HCT116 (cell line): ENCODE data around the gene STAMBPL1. TPM values are rescaled to one million over a fixed set of nuclear protein-coding genes. Genes with fewer than 3 reads are reported as not detected.

Source experiments
- ATAC-seq: fragments of 200-7000 bp; cut with Tn5 transposase; 2 replicates; pipeline ENCODE4 v1.9.1; 2020; ENCODE audit warnings: mild to moderate bottlenecking, moderate library complexity
- BruUV-seq: library from RNA; stranded (reverse); fragments of 400-500 nt; replicated peaks from 2 replicates; lab custom pipeline; 2021; lab: Mats Ljungman, UMichigan
- CTCF ChIA-PET: fragments of 300-600 bp; sonication (Branson Sonifier 250); formaldehyde crosslinking; loops from one replicate; lab custom pipeline; 2021; ENCODE audit warnings: antibody characterized with exemption; lab: Charles Lee
- POLR2A ChIA-PET: fragments of 300-600, 350-600 bp; sonication (Branson Sonifier 250); formaldehyde crosslinking; loops from one replicate; lab custom pipeline; 2021; ENCODE audit warnings: antibody characterized with exemption; lab: Charles Lee
- RAD21 ChIA-PET, 2 experiments: fragments of 300-600 bp; sonication (Branson Sonifier 250); formaldehyde crosslinking; loops; one replicate each; lab custom pipeline; 2023; ENCODE audit warnings: low total read pairs in 2 of 2; ENCODE audit not compliant: uncharacterized antibody in 2 of 2, unreplicated experiment in 2 of 2, low non-redundant PET in 1 of 2; lab: Charles Lee
- DNase-seq: peaks from one replicate; pipeline ENCODE4 v3.0.0-alpha.2; 2010; ENCODE audit warnings: low read depth, low spot score
- H2AFZ ChIP-seq: fragments of 200-600 bp; shearing (Covaris generic), sonication (generic); 2 replicates; pipeline ENCODE4 v1.6.1; 2017; ENCODE audit warnings: low read depth, mixed run types, mixed read lengths, antibody characterized with exemption, low read length; ENCODE audit not compliant: poor library complexity, severe bottlenecking
- H3K27ac ChIP-seq: 2 replicates; pipeline ENCODE4 v1.5.1; 2012; ENCODE audit warnings: low read depth, low read length
- H3K27me3 ChIP-seq: fragments of 200-600 bp; sonication (generic); 2 replicates; pipeline ENCODE4 v1.6.1; 2016; ENCODE audit warnings: mixed run types, low read length, mixed read lengths; ENCODE audit not compliant: insufficient read depth
- H3K36me3 ChIP-seq, 2 experiments: fragments of 200-500 bp in 1 of 2; fragments of 200-600 bp in 1 of 2; sonication (Bioruptor generic) in 1 of 2; sonication (generic) in 1 of 2; 2 replicates each; pipeline versions ENCODE4 v1.5.1 to v1.6.1; 2014 to 2016; ENCODE audit warnings: low read length in 2 of 2, inconsistent platforms in 1 of 2, mixed read lengths in 1 of 2, mixed run types in 1 of 2; ENCODE audit not compliant: insufficient read depth in 2 of 2, control insufficient read depth in 1 of 2
- H3K4me1 ChIP-seq, 2 experiments: fragments of 200-600 bp in 1 of 2; sonication (generic) in 1 of 2; 2 replicates each; pipeline versions ENCODE4 v1.5.1 to v1.6.1; 2012 to 2017; ENCODE audit warnings: low read length in 2 of 2, inconsistent platforms in 1 of 2, mild to moderate bottlenecking in 1 of 2, mixed read lengths in 1 of 2, mixed run types in 1 of 2, moderate library complexity in 1 of 2; ENCODE audit not compliant: insufficient read depth in 2 of 2, control insufficient read depth in 1 of 2
- H3K4me2 ChIP-seq: fragments of 200-600 bp; sonication (generic); 2 replicates; pipeline ENCODE4 v1.6.1; 2017; ENCODE audit warnings: mixed run types, low read length, mixed read lengths
- H3K4me3 ChIP-seq, 2 experiments: fragments of 200-600 bp in 1 of 2; sonication (generic) in 1 of 2; replicated peaks in 1 of 2; 2 replicates each; pipeline ENCODE4 v1.5.1; 2011 to 2016; ENCODE audit warnings: low read length in 2 of 2, control low read depth in 1 of 2, low read depth in 1 of 2, mild to moderate bottlenecking in 1 of 2, mixed read lengths in 1 of 2, mixed run types in 1 of 2
- H3K79me2 ChIP-seq: fragments of 200-600 bp; sonication (generic); 2 replicates; pipeline ENCODE4 v1.6.1; 2017; ENCODE audit warnings: mild to moderate bottlenecking, mixed run types, low read length, moderate library complexity, mixed read lengths; ENCODE audit not compliant: insufficient read depth
- H3K9ac ChIP-seq: fragments of 200-600 bp; sonication (generic); 2 replicates; pipeline ENCODE4 v1.6.1; 2016; ENCODE audit warnings: low read length, mixed read lengths
- H3K9me2 ChIP-seq: fragments of 200-600 bp; sonication (generic), shearing (Covaris generic); 2 replicates; pipeline ENCODE4 v1.6.1; 2017; ENCODE audit warnings: mixed run types, mild to moderate bottlenecking, moderate library complexity; ENCODE audit not compliant: insufficient read depth
- H3K9me3 ChIP-seq, 2 experiments: fragments of 200-500 bp in 1 of 2; fragments of 200-600 bp in 1 of 2; sonication (Bioruptor generic) in 1 of 2; sonication (generic) in 1 of 2; 2 replicates each; pipeline ENCODE4 v1.6.1; 2014 to 2017; ENCODE audit warnings: low read length in 2 of 2, mixed read lengths in 2 of 2, inconsistent platforms in 1 of 2, low read depth in 1 of 2, mild to moderate bottlenecking in 1 of 2, mixed run types in 1 of 2, moderate library complexity in 1 of 2; ENCODE audit not compliant: control insufficient read depth in 1 of 2, insufficient read depth in 1 of 2
- H4K20me1 ChIP-seq: fragments of 200-600 bp; sonication (generic), shearing (Covaris generic); 2 replicates; pipeline ENCODE4 v1.6.1; 2017; ENCODE audit warnings: mixed run types, mild to moderate bottlenecking, moderate library complexity; ENCODE audit not compliant: insufficient read depth
- CBX3 ChIP-seq: IDR thresholded peaks from 2 replicates; pipeline ENCODE4 v1.6.1; 2012; ENCODE audit warnings: low read depth
- CEBPB ChIP-seq: IDR thresholded peaks from 2 replicates; pipeline ENCODE4 v1.6.1; 2012; ENCODE audit warnings: low read depth
- EGR1 ChIP-seq: IDR thresholded peaks from 2 replicates; pipeline ENCODE4 v1.6.1; 2012; ENCODE audit warnings: low read depth
- ELF1 ChIP-seq: IDR thresholded peaks from 2 replicates; pipeline ENCODE4 v1.6.1; 2012; ENCODE audit warnings: low read depth, borderline replicate concordance
- EZH2phosphoT487 ChIP-seq: fragments of 200-600 bp; IDR thresholded peaks from 2 replicates; pipeline ENCODE4 v1.6.1; 2018; ENCODE audit warnings: antibody characterized with exemption, borderline replicate concordance
- JUND ChIP-seq: IDR thresholded peaks from 2 replicates; pipeline ENCODE4 v1.6.1; 2012
- POLR2AphosphoS5 ChIP-seq: IDR thresholded peaks from 2 replicates; pipeline ENCODE4 v1.6.1; 2011; ENCODE audit warnings: mild to moderate bottlenecking, low read depth, low read length, moderate library complexity
- REST ChIP-seq: IDR thresholded peaks from 2 replicates; pipeline ENCODE4 v1.6.1; 2012; ENCODE audit warnings: low read depth
- SP1 ChIP-seq: IDR thresholded peaks from 2 replicates; pipeline ENCODE4 v1.6.1; 2012; ENCODE audit warnings: low read depth
- SRF ChIP-seq: IDR thresholded peaks from 2 replicates; pipeline ENCODE4 v1.6.1; 2012; ENCODE audit warnings: low read depth
- ZFX ChIP-seq: fragments of 450-650 bp; IDR thresholded peaks from 2 replicates; pipeline ENCODE4 v1.6.1; 2017
- ZNF274 ChIP-seq: fragments of 200-500 bp; sonication (Bioruptor generic); IDR thresholded peaks from 2 replicates; pipeline ENCODE4 v1.6.1; 2014; ENCODE audit warnings: mild to moderate bottlenecking, low read depth, low read length, inconsistent platforms
- intact Hi-C: fragments of 100-400 bp; cut with micrococcal nuclease; formaldehyde crosslinking; loops from 2 replicates; pipeline ENCODE4 v1.10.0; 2022
- total RNA-seq: library from RNA; stranded (reverse); gene quantifications from one replicate; pipeline ENCODE4 v1.2.1, GENCODE V29; 2021; ENCODE audit not compliant: unreplicated experiment
- TF ChIP-seq, protein P1 (sequence below): IDR thresholded peaks from 2 replicates; pipeline ENCODE4 v1.6.1; 2012

The STAMBPL1 gene
- total RNA-seq, 1 experiment from 2014 or later: 11.0 TPM

DNA sequence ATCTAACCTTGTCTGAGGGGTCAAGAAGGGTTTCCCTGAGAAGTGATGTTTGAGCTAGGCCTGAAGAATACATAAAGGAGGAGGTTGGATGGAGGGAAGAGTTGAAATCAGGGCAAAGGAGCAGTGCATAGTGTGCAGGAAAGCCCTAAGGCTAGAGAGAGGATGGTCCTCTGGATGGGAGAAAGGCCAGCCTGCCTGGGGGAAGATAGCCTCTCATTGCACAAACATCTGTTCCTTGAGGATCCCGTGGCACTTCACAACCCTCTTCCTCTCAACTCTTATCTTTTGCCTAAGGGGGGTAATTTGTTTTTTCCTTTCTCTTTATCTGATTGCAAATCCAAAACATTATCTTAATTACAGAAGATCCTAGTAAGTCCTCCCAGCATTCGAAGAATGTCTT is 35.7 kb downstream of the STAMBPL1 start:
- H3K9me2 ChIP-seq: no peaks in the 10 kb centered on the region
- no TSS peak for BruUV-seq
- intact Hi-C loops: no loop called here
- no peak overlapping the region for H2AFZ ChIP-seq
- no peaks in the 10 kb centered on the region for H3K79me2 ChIP-seq
- H3K4me2 ChIP-seq: no peak overlapping the region
- DNase-seq (no peak), ATAC-seq (no peak)
- CTCF ChIA-PET: no interaction called here
- H3K27me3 ChIP-seq: no peaks in the 10 kb centered on the region
- RAD21 ChIA-PET: no interaction called here
- H3K9ac ChIP-seq: no peak overlapping the region
- no peaks in the 10 kb centered on the region for H3K4me1 ChIP-seq
- no peak overlapping the region for H3K4me3 ChIP-seq
- no peak overlapping the region for H3K27ac ChIP-seq
- 0 out of 4 replicates have a peak, but pooled peaks cover 0 to 5% of the 10 kb centered on the region in 2 experiments for H3K36me3 ChIP-seq
- H3K9me3 ChIP-seq: no peaks in the 10 kb centered on the region
- POLR2A ChIA-PET: no interaction called here
- H4K20me1 ChIP-seq: no peaks in the 10 kb centered on the region
- TF ChIP-seq JUND: no peak

DNA sequence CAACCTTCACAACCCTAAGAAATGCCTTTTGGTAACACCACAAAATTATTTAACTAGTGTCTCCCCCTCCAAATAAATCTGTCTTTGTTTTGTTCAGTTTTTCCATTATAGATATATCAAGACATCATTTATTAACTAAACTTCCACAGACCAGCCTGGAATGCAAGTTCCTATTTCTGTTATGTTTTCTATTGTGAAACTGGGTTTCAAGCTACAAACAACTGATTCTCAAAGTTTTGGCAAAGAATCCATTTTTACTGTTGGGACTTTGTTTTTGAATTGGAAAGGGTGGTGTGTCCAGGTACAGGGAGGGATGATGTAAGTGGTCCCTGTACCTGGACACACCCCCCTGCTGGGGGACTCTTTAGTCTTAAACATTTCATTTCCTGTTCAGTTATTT is 36.2 kb downstream of the STAMBPL1 start:
- no peaks in the 10 kb centered on the region for H4K20me1 ChIP-seq
- no peak overlapping the region for H3K4me2 ChIP-seq
- DNase-seq (no peak), ATAC-seq (no peak)
- no peak for TF ChIP-seq EGR1
- H2AFZ ChIP-seq: no peak overlapping the region
- BruUV-seq: no TSS peak
- no peaks in the 10 kb centered on the region for H3K9me3 ChIP-seq
- no peak overlapping the region for H3K4me3 ChIP-seq
- H3K9me2 ChIP-seq: no peaks in the 10 kb centered on the region
- CTCF ChIA-PET: no interaction called here
- H3K36me3 ChIP-seq: 0 out of 4 replicates have a peak, but pooled peaks cover 0 to 5% of the 10 kb centered on the region in 2 experiments
- H3K79me2 ChIP-seq: no peaks in the 10 kb centered on the region
- RAD21 ChIA-PET: no interaction called here
- H3K4me1 ChIP-seq: no peaks in the 10 kb centered on the region
- no peak overlapping the region for H3K9ac ChIP-seq
- H3K27ac ChIP-seq: no peak overlapping the region
- POLR2A ChIA-PET: no interaction called here
- intact Hi-C loops: no loop called here
- no peaks in the 10 kb centered on the region for H3K27me3 ChIP-seq

DNA sequence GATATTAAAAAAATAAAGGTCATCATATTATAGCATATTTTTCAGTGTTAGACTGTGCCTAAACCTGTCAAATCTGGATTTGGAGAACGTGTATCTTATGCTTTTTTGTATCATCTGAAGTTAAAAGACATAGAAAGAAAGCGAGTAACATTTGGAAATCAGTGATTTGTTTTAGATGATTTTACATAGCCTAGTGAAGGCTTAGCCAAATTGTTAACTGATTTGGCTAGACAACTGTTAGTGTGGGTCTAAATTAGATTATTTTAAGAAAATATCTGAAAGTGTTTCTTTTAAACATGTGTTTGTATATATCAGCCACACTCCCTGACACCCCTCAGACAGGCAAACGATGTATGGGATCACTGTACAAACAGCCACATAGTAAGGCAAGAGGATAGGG is 36.9 kb downstream of the STAMBPL1 start:
- no peak overlapping the region for H2AFZ ChIP-seq
- H3K36me3 ChIP-seq: 0 out of 4 replicates have a peak, but pooled peaks cover 0 to 5% of the 10 kb centered on the region in 2 experiments
- CTCF ChIA-PET: no interaction called here
- DNase-seq: no peak
- H3K9ac ChIP-seq: no peak overlapping the region
- TF ChIP-seq EZH2phosphoT487 (no peak), JUND (no peak), SP1 (no peak), ZFX (no peak), CBX3 (no peak), ZNF274 (no peak), CEBPB (no peak), POLR2AphosphoS5 (no peak), SRF (no peak), EGR1 (no peak), ELF1 (no peak), REST (no peak)
- TF ChIP-seq, protein P1, sequence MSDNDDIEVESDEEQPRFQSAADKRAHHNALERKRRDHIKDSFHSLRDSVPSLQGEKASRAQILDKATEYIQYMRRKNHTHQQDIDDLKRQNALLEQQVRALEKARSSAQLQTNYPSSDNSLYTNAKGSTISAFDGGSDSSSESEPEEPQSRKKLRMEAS: no peak
- TF ChIP-seq, all 23 proteins: peak for 0
- intact Hi-C loops: no loop called here
- Histone ChIP-seq H3K27me3 (no peaks in the 10 kb centered on the region), H3K9me2 (no peaks in the 10 kb centered on the region), H3K79me2 (no peaks in the 10 kb centered on the region), H4K20me1 (no peaks in the 10 kb centered on the region), H3K4me2 (no peak overlapping the region), H3K9me3 (no peaks in the 10 kb centered on the region), H3K4me3 (no peak overlapping the region), H3K27ac (no peak overlapping the region), H3K4me1 (no peaks in the 10 kb centered on the region)
- POLR2A ChIA-PET: no interaction called here
- ATAC-seq: no peak
- RAD21 ChIA-PET: no interaction called here
- BruUV-seq: no TSS peak
